Hepatocyte (in vitro differentiated cells): ENCODE data around the gene SLFN5.

Experiments
- CTCF ChIP-seq: fragments of 200-600 bp; sonication (generic); IDR thresholded peaks from 2 replicates; pipeline ENCODE4 v1.5.1; 2016; ENCODE audit warnings: antibody characterized with exemption, mild to moderate bottlenecking; ENCODE audit not compliant: poor library complexity
- EZH2 ChIP-seq: fragments of 200-600 bp; sonication (generic); IDR thresholded peaks from 2 replicates; pipeline ENCODE4 v1.6.1; 2016; ENCODE audit warnings: antibody characterized with exemption, mild to moderate bottlenecking, borderline replicate concordance
- EZH2phosphoT487 ChIP-seq: fragments of 200-600 bp; sonication (generic); IDR thresholded peaks from one replicate; pipeline ENCODE4 v1.6.1; 2018; ENCODE audit warnings: antibody characterized with exemption, mild to moderate bottlenecking, low read depth, moderate library complexity; ENCODE audit not compliant: unreplicated experiment, severe bottlenecking

GRCh38 chr17:35213412-35213940, 29.4 kb upstream of the SLFN5 start:
- TF ChIP-seq CTCF (no peak), EZH2 (no peak), EZH2phosphoT487 (no peak)
